HepG2 (cell line): ENCODE data around the gene CCDC117. TPM values are rescaled to one million over a fixed set of nuclear protein-coding genes. Genes with fewer than 3 reads are reported as not detected.
A peak's percentile ranks its signal among the peaks of the same experiment; 100 is the strongest.

Experiments used
- AGO2 ChIP-seq: fragments of 200-400 bp; formaldehyde crosslinking; optimal IDR thresholded peaks from 2 replicates; pipeline ENCODE3; 2017; ENCODE audit warnings: mild to moderate bottlenecking, low read depth, low read length, moderate library complexity
- BCL6 ChIP-seq: IDR thresholded peaks from 2 replicates; pipeline ENCODE4 v1.6.1; 2016; ENCODE audit warnings: missing genetic modification reagents, missing compliant biosample characterization
- FOSL1 ChIP-seq: sonication (generic); formaldehyde crosslinking; IDR thresholded peaks from 2 replicates; pipeline ENCODE4 v1.9.0; 2021; ENCODE audit warnings: missing genetic modification reagents, borderline replicate concordance
- HNF4A ChIP-seq: sonication (generic); formaldehyde crosslinking; IDR thresholded peaks from 2 replicates; pipeline ENCODE4 v1.4.0; 2020; ENCODE audit warnings: missing genetic modification reagents
- KAT8 ChIP-seq: IDR thresholded peaks from 2 replicates; pipeline ENCODE4 v1.6.1; 2016; ENCODE audit warnings: missing genetic modification reagents, missing compliant biosample characterization
- NFE2L2 ChIP-seq: fragments of 150-350 bp; IDR thresholded peaks from 2 replicates; pipeline ENCODE4 v1.6.1; 2014; ENCODE audit warnings: low read length
- PCBP1 ChIP-seq: fragments of 200-400 bp; formaldehyde crosslinking; IDR thresholded peaks from 2 replicates; pipeline ENCODE4 v1.6.1; 2017; ENCODE audit warnings: mild to moderate bottlenecking, low read depth, low read length, borderline replicate concordance
- PHF8 ChIP-seq: sonication (generic); formaldehyde crosslinking; IDR thresholded peaks from 2 replicates; pipeline ENCODE4 v1.5.0; 2020; ENCODE audit warnings: missing genetic modification reagents
- SATB2 ChIP-seq: sonication (generic); formaldehyde crosslinking; IDR thresholded peaks from 2 replicates; pipeline ENCODE4 v1.5.0; 2020; ENCODE audit warnings: missing genetic modification reagents
- TRIM24 ChIP-seq: sonication (generic); formaldehyde crosslinking; IDR thresholded peaks from 2 replicates; pipeline ENCODE4 v1.8.0; 2022; ENCODE audit warnings: mild to moderate bottlenecking, missing genetic modification reagents
- ZNF136 ChIP-seq: sonication (generic); formaldehyde crosslinking; IDR thresholded peaks from 2 replicates; pipeline ENCODE4 v1.8.1; 2022; ENCODE audit warnings: low read depth, mild to moderate bottlenecking, moderate library complexity, missing genetic modification reagents
- ZNF598 ChIP-seq: sonication (generic); formaldehyde crosslinking; IDR thresholded peaks from 2 replicates; pipeline ENCODE4 v1.5.1; 2020; ENCODE audit warnings: mild to moderate bottlenecking, missing genetic modification reagents, borderline replicate concordance
- polyA plus RNA-seq, 8 experiments: library from polyadenylated mRNA; depleted of rRNA in 3 of 8; stranded (reverse) in 7 of 8; unstranded in 1 of 8; fragments of >200 nt; fragmentation: Illumina TruSeq in 4 of 8; extraction: Trizol in 4 of 8; gene quantifications; 2 replicates each; pipeline versions ENCODE4 v1.2.1 to v1.2.3, GENCODE V29; 2011 to 2016; ENCODE audit warnings: low read depth in 4 of 8, missing spikeins in 1 of 8, mixed read lengths in 1 of 8; ENCODE audit not compliant: insufficient read depth in 1 of 8
- total RNA-seq, 5 experiments: library from RNA; depleted of rRNA; stranded (reverse); fragments of >200 nt; fragmentation: Illumina TruSeq; extraction: Trizol; gene quantifications; 2 replicates each; pipeline ENCODE4 v1.2.3, GENCODE V29; 2016; ENCODE audit warnings: low read depth in 1 of 5
- TF ChIP-seq, protein P1 (sequence below): sonication (generic); formaldehyde crosslinking; IDR thresholded peaks from 2 replicates; pipeline ENCODE4 v1.4.0; 2020; ENCODE audit warnings: mild to moderate bottlenecking, missing genetic modification reagents, borderline replicate concordance
- TF ChIP-seq, protein P2 (sequence below): sonication (generic); formaldehyde crosslinking; IDR thresholded peaks from 2 replicates; pipeline ENCODE4 v1.8.0; 2023; ENCODE audit warnings: mild to moderate bottlenecking, missing genetic modification reagents
- TF ChIP-seq, protein P3 (sequence below): sonication (generic); formaldehyde crosslinking; IDR thresholded peaks from 2 replicates; pipeline ENCODE4 v1.4.0; 2020; ENCODE audit warnings: mild to moderate bottlenecking, missing genetic modification reagents
- TF ChIP-seq, protein P4 (sequence below): sonication (generic); formaldehyde crosslinking; IDR thresholded peaks from 2 replicates; pipeline ENCODE4 v1.4.0; 2020; ENCODE audit warnings: missing genetic modification reagents

The CCDC117 gene
- total and polyA plus RNA-seq, 2 of the 13 experiments (the other 11 are each of a cell fraction or from before 2014, with no cell fraction given), result 12.6 to 34.2 TPM

DNA sequence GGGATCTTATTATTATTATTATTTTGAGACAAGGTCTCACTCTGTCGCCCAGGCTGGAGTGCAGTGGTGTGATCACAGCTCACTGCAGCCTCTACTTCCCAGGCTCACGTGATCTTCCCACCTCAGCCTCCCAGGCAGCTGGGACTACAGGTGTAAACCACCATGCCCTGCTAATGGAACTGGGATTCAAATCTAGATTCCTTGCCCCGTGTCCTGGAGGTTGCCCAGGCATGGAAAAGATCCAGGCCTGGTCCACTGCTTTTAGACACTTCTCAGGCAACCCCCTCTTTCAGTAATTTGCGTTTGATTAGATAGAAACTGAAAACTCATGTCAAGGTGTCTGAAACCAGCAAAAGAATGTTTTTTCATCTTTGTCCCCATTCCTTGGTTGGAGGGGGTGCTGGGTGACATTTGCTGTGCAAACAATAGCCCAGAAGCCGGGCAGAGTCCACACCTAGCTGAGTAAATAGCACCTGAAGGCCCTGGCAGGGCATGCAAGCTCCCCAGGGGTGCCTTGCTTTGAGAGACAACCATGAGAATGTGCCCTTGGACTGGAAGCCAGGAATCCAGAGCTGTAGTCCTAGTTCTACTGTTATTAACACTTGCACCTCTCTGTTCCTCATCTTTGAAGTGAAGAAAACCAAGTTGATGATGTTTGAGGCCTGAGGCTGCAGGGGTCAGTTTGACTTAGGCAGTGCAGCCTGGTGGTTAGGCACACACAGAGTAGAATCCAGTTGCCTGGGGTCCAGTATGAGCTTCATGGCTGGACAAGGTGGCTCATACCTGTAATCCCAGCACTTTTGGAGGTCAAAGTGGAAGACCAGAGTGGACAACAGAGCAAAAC is 47.0 kb downstream of the CCDC117 start (continued):
- TF ChIP-seq, protein P1, sequence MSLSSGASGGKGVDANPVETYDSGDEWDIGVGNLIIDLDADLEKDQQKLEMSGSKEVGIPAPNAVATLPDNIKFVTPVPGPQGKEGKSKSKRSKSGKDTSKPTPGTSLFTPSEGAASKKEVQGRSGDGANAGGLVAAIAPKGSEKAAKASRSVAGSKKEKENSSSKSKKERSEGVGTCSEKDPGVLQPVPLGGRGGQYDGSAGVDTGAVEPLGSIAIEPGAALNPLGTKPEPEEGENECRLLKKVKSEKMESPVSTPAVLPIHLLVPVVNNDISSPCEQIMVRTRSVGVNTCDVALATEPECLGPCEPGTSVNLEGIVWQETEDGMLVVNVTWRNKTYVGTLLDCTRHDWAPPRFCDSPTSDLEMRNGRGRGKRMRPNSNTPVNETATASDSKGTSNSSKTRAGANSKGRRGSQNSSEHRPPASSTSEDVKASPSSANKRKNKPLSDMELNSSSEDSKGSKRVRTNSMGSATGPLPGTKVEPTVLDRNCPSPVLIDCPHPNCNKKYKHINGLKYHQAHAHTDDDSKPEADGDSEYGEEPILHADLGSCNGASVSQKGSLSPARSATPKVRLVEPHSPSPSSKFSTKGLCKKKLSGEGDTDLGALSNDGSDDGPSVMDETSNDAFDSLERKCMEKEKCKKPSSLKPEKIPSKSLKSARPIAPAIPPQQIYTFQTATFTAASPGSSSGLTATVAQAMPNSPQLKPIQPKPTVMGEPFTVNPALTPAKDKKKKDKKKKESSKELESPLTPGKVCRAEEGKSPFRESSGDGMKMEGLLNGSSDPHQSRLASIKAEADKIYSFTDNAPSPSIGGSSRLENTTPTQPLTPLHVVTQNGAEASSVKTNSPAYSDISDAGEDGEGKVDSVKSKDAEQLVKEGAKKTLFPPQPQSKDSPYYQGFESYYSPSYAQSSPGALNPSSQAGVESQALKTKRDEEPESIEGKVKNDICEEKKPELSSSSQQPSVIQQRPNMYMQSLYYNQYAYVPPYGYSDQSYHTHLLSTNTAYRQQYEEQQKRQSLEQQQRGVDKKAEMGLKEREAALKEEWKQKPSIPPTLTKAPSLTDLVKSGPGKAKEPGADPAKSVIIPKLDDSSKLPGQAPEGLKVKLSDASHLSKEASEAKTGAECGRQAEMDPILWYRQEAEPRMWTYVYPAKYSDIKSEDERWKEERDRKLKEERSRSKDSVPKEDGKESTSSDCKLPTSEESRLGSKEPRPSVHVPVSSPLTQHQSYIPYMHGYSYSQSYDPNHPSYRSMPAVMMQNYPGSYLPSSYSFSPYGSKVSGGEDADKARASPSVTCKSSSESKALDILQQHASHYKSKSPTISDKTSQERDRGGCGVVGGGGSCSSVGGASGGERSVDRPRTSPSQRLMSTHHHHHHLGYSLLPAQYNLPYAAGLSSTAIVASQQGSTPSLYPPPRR (CRISPR knock-in tag), result peak; percentile 83
- no peak; the same call in 1 of the 2 replicates for TF ChIP-seq KAT8 (CRISPR knock-in tag)
- TF ChIP-seq, protein P2, sequence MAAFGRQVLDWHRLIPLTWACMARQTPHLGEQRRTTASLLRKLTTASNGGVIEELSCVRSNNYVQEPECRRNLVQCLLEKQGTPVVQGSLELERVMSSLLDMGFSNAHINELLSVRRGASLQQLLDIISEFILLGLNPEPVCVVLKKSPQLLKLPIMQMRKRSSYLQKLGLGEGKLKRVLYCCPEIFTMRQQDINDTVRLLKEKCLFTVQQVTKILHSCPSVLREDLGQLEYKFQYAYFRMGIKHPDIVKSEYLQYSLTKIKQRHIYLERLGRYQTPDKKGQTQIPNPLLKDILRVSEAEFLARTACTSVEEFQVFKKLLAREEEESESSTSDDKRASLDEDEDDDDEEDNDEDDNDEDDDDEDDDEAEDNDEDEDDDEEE (CRISPR knock-in tag), result no peak
- peak; percentile 95 for TF ChIP-seq HNF4A (CRISPR knock-in tag)
- no peak for TF ChIP-seq AGO2
- TF ChIP-seq BCL6 (CRISPR knock-in tag), result peak; percentile 80
- TF ChIP-seq SATB2 (CRISPR knock-in tag), result no peak
- no peak for TF ChIP-seq PCBP1
- peak; percentile 37; the same call in 1 of the 2 replicates for TF ChIP-seq PHF8
- TF ChIP-seq ZNF598 (CRISPR knock-in tag), result peak; percentile 26; the same call in 1 of the 2 replicates
- TF ChIP-seq NFE2L2, result no peak
- TF ChIP-seq, protein P3, sequence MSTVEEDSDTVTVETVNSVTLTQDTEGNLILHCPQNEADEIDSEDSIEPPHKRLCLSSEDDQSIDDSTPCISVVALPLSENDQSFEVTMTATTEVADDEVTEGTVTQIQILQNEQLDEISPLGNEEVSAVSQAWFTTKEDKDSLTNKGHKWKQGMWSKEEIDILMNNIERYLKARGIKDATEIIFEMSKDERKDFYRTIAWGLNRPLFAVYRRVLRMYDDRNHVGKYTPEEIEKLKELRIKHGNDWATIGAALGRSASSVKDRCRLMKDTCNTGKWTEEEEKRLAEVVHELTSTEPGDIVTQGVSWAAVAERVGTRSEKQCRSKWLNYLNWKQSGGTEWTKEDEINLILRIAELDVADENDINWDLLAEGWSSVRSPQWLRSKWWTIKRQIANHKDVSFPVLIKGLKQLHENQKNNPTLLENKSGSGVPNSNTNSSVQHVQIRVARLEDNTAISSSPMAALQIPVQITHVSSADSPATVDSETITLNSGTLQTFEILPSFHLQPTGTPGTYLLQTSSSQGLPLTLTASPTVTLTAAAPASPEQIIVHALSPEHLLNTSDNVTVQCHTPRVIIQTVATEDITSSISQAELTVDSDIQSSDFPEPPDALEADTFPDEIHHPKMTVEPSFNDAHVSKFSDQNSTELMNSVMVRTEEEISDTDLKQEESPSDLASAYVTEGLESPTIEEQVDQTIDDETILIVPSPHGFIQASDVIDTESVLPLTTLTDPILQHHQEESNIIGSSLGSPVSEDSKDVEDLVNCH (CRISPR knock-in tag), result no peak
- no peak for TF ChIP-seq TRIM24 (CRISPR knock-in tag)
- no peak for TF ChIP-seq FOSL1 (CRISPR knock-in tag)
- 0 out of 2 replicates have a peak, but pooled peaks have one; percentile 33 for TF ChIP-seq ZNF136 (CRISPR knock-in tag)
- TF ChIP-seq, protein P4, sequence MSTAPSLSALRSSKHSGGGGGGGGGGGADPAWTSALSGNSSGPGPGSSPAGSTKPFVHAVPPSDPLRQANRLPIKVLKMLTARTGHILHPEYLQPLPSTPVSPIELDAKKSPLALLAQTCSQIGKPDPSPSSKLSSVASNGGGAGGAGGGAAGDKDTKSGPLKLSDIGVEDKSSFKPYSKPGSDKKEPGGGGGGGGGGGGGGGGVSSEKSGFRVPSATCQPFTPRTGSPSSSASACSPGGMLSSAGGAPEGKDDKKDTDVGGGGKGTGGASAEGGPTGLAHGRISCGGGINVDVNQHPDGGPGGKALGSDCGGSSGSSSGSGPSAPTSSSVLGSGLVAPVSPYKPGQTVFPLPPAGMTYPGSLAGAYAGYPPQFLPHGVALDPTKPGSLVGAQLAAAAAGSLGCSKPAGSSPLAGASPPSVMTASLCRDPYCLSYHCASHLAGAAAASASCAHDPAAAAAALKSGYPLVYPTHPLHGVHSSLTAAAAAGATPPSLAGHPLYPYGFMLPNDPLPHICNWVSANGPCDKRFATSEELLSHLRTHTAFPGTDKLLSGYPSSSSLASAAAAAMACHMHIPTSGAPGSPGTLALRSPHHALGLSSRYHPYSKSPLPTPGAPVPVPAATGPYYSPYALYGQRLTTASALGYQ (CRISPR knock-in tag), result peak; percentile 74; the same call in 1 of the 2 replicates
